Measurements from ENCODE around the gene ASNSD1.

The ASNSD1 gene

GRCh38 chr2:189661148-189661956, at the start of gene ASNSD1:
TSS of gene ASNSD1 (plus strand) at chr2:189661459. CDS start at chr2:189666133, 4,674 bp downstream.
- Histone ChIP-seq H3K9ac (ENCODE audit: low read depth, low read length) (peak within 1 kb of the TSS; percentile 85), H3K4me1 (ENCODE audit: control insufficient read depth, insufficient read depth, low read length) (no peaks in the 10 kb centered on the region), H3K9me3 (ENCODE audit: control insufficient read depth, insufficient read depth, low read length) (no peaks in the 10 kb centered on the region), H3K4me3 (ENCODE audit: low read depth, low read length) (peak within 1 kb of the TSS; percentile 86), H3K36me3 (ENCODE audit: control insufficient read depth, insufficient read depth, low read length) (peaks cover 16% of the 10 kb centered on the region), H3K27ac (ENCODE audit: low read depth, low read length) (no peak within 1 kb of the TSS), H3K27me3 (ENCODE audit: control insufficient read depth, insufficient read depth, low read length) (no peaks in the 10 kb centered on the region)

GRCh38 chr2:189613077-189613636, 48.1 kb upstream of the ASNSD1 start:
- Histone ChIP-seq H3K4me1 (ENCODE audit: control insufficient read depth, insufficient read depth, low read length) (no peaks in the 10 kb centered on the region), H3K9me3 (ENCODE audit: control insufficient read depth, insufficient read depth, low read length) (no peaks in the 10 kb centered on the region), H3K9ac (ENCODE audit: low read depth, low read length) (no peak overlapping the region), H3K36me3 (ENCODE audit: control insufficient read depth, insufficient read depth, low read length) (no peaks in the 10 kb centered on the region), H3K4me3 (ENCODE audit: low read depth, low read length) (no peak overlapping the region), H3K27ac (ENCODE audit: low read depth, low read length) (peak overlapping the region; percentile 40), H3K27me3 (ENCODE audit: control insufficient read depth, insufficient read depth, low read length) (no peaks in the 10 kb centered on the region)

GRCh38 chr2:189613650-189614420, 47.4 kb upstream of the ASNSD1 start:
- no peaks in the 10 kb centered on the region for H3K4me1 ChIP-seq (ENCODE audit: control insufficient read depth, insufficient read depth, low read length)
- H3K9me3 ChIP-seq (ENCODE audit: control insufficient read depth, insufficient read depth, low read length), result no peaks in the 10 kb centered on the region
- H3K27ac ChIP-seq (ENCODE audit: low read depth, low read length), result peak overlapping the region; percentile 40
- no peaks in the 10 kb centered on the region for H3K27me3 ChIP-seq (ENCODE audit: control insufficient read depth, insufficient read depth, low read length)
- H3K9ac ChIP-seq (ENCODE audit: low read depth, low read length), result no peak overlapping the region
- no peaks in the 10 kb centered on the region for H3K36me3 ChIP-seq (ENCODE audit: control insufficient read depth, insufficient read depth, low read length)
- no peak overlapping the region for H3K4me3 ChIP-seq (ENCODE audit: low read depth, low read length)

GRCh38 chr2:189614585-189614984, 46.7 kb upstream of the ASNSD1 start:
- H3K36me3 ChIP-seq (ENCODE audit: control insufficient read depth, insufficient read depth, low read length), result no peaks in the 10 kb centered on the region
- H3K27me3 ChIP-seq (ENCODE audit: control insufficient read depth, insufficient read depth, low read length), result no peaks in the 10 kb centered on the region
- no peak overlapping the region for H3K27ac ChIP-seq (ENCODE audit: low read depth, low read length)
- H3K9ac ChIP-seq (ENCODE audit: low read depth, low read length), result no peak overlapping the region
- H3K4me3 ChIP-seq (ENCODE audit: low read depth, low read length), result no peak overlapping the region
- H3K9me3 ChIP-seq (ENCODE audit: control insufficient read depth, insufficient read depth, low read length), result no peaks in the 10 kb centered on the region
- no peaks in the 10 kb centered on the region for H3K4me1 ChIP-seq (ENCODE audit: control insufficient read depth, insufficient read depth, low read length)

- H3K4me3 ChIP-seq (ENCODE audit: low read depth, low read length), result no peak overlapping the region
- no peaks in the 10 kb centered on the region for H3K9me3 ChIP-seq (ENCODE audit: control insufficient read depth, insufficient read depth, low read length)
- H3K27me3 ChIP-seq (ENCODE audit: control insufficient read depth, insufficient read depth, low read length), result no peaks in the 10 kb centered on the region
- H3K9ac ChIP-seq (ENCODE audit: low read depth, low read length), result no peak overlapping the region
- H3K27ac ChIP-seq (ENCODE audit: low read depth, low read length), result no peak overlapping the region
- H3K4me1 ChIP-seq (ENCODE audit: control insufficient read depth, insufficient read depth, low read length), result no peaks in the 10 kb centered on the region
- no peaks in the 10 kb centered on the region for H3K36me3 ChIP-seq (ENCODE audit: control insufficient read depth, insufficient read depth, low read length)
Measured at GRCh38 chr2:189618197-189618596, 43.1 kb upstream of the ASNSD1 start.

- H3K27me3 ChIP-seq (ENCODE audit: control insufficient read depth, insufficient read depth, low read length), result no peaks in the 10 kb centered on the region
- H3K9me3 ChIP-seq (ENCODE audit: control insufficient read depth, insufficient read depth, low read length), result no peaks in the 10 kb centered on the region
- H3K9ac ChIP-seq (ENCODE audit: low read depth, low read length), result no peak overlapping the region
- H3K27ac ChIP-seq (ENCODE audit: low read depth, low read length), result no peak overlapping the region
- no peaks in the 10 kb centered on the region for H3K36me3 ChIP-seq (ENCODE audit: control insufficient read depth, insufficient read depth, low read length)
- H3K4me3 ChIP-seq (ENCODE audit: low read depth, low read length), result no peak overlapping the region
- H3K4me1 ChIP-seq (ENCODE audit: control insufficient read depth, insufficient read depth, low read length), result peaks cover 9% of the 10 kb centered on the region; the same call in 1 of the 2 replicates
Measured at GRCh38 chr2:189621781-189622180, 39.5 kb upstream of the ASNSD1 start.

- peaks cover 9% of the 10 kb centered on the region; the same call in 1 of the 2 replicates for H3K4me1 ChIP-seq (ENCODE audit: control insufficient read depth, insufficient read depth, low read length)
- H3K27ac ChIP-seq (ENCODE audit: low read depth, low read length), result no peak overlapping the region
- H3K27me3 ChIP-seq (ENCODE audit: control insufficient read depth, insufficient read depth, low read length), result no peaks in the 10 kb centered on the region
- no peak overlapping the region for H3K9ac ChIP-seq (ENCODE audit: low read depth, low read length)
- no peak overlapping the region for H3K4me3 ChIP-seq (ENCODE audit: low read depth, low read length)
- no peaks in the 10 kb centered on the region for H3K9me3 ChIP-seq (ENCODE audit: control insufficient read depth, insufficient read depth, low read length)
- no peaks in the 10 kb centered on the region for H3K36me3 ChIP-seq (ENCODE audit: control insufficient read depth, insufficient read depth, low read length)
Measured at GRCh38 chr2:189623049-189623448, 38.2 kb upstream of the ASNSD1 start.

- Histone ChIP-seq H3K27ac (ENCODE audit: low read depth, low read length) (no peak overlapping the region), H3K27me3 (ENCODE audit: control insufficient read depth, insufficient read depth, low read length) (no peaks in the 10 kb centered on the region), H3K9ac (ENCODE audit: low read depth, low read length) (no peak overlapping the region), H3K4me1 (ENCODE audit: control insufficient read depth, insufficient read depth, low read length) (peaks cover 13% of the 10 kb centered on the region), H3K9me3 (ENCODE audit: control insufficient read depth, insufficient read depth, low read length) (no peaks in the 10 kb centered on the region), H3K36me3 (ENCODE audit: control insufficient read depth, insufficient read depth, low read length) (no peaks in the 10 kb centered on the region), H3K4me3 (ENCODE audit: low read depth, low read length) (no peak overlapping the region)
Measured at GRCh38 chr2:189624648-189625355, 36.5 kb upstream of the ASNSD1 start.

GRCh38 chr2:189625636-189626035, 35.6 kb upstream of the ASNSD1 start:
- Histone ChIP-seq H3K9ac (ENCODE audit: low read depth, low read length) (no peak overlapping the region), H3K4me1 (ENCODE audit: control insufficient read depth, insufficient read depth, low read length) (peaks cover 13% of the 10 kb centered on the region), H3K36me3 (ENCODE audit: control insufficient read depth, insufficient read depth, low read length) (no peaks in the 10 kb centered on the region), H3K9me3 (ENCODE audit: control insufficient read depth, insufficient read depth, low read length) (no peaks in the 10 kb centered on the region), H3K4me3 (ENCODE audit: low read depth, low read length) (no peak overlapping the region), H3K27ac (ENCODE audit: low read depth, low read length) (no peak overlapping the region), H3K27me3 (ENCODE audit: control insufficient read depth, insufficient read depth, low read length) (no peaks in the 10 kb centered on the region)

GRCh38 chr2:189627789-189628188, 33.5 kb upstream of the ASNSD1 start:
- Histone ChIP-seq H3K4me1 (ENCODE audit: control insufficient read depth, insufficient read depth, low read length) (peaks cover 13% of the 10 kb centered on the region), H3K9ac (ENCODE audit: low read depth, low read length) (no peak overlapping the region), H3K27me3 (ENCODE audit: control insufficient read depth, insufficient read depth, low read length) (no peaks in the 10 kb centered on the region), H3K27ac (ENCODE audit: low read depth, low read length) (no peak overlapping the region), H3K36me3 (ENCODE audit: control insufficient read depth, insufficient read depth, low read length) (no peaks in the 10 kb centered on the region), H3K9me3 (ENCODE audit: control insufficient read depth, insufficient read depth, low read length) (no peaks in the 10 kb centered on the region), H3K4me3 (ENCODE audit: low read depth, low read length) (no peak overlapping the region)
